ENCODE results near the gene SLC43A2. TPM values are rescaled to one million over a fixed set of nuclear protein-coding genes. Genes with fewer than 3 reads are reported as not detected.

Gene SLC43A2
- total and polyA plus RNA-seq, 10 of the 15 experiments (the other 5 are each of a cell fraction or from before 2014, with no cell fraction given), result 0.03 to 14.0 (median 5.3) TPM

- TF ChIP-seq CUX1 (IDR thresholded peaks at IDR 0.05; ENCODE audit: insufficient replicate concordance, low read depth, low read length) (no peak), MYC (IDR thresholded peaks at IDR 0.05; ENCODE audit: insufficient read depth, insufficient read length, insufficient replicate concordance, low read length, severe bottlenecking) (no peak), GATAD2B (conservative IDR thresholded peaks at IDR 0.05; ENCODE audit: low read depth) (peak; percentile 77), SUPT20H (IDR thresholded peaks at IDR 0.05; ENCODE audit: borderline replicate concordance, control insufficient read depth, low read depth, low read length) (no peak), EZH2 (IDR thresholded peaks at IDR 0.05; ENCODE audit: borderline replicate concordance, control insufficient read depth, low read depth, low read length) (no peak), CREM (IDR thresholded peaks at IDR 0.05; ENCODE audit: low read depth) (no peak), ETV6 (conservative IDR thresholded peaks at IDR 0.05 in 1 of 2, IDR thresholded peaks at IDR 0.05 in 1 of 2; ENCODE audit: borderline replicate concordance in 1 of 2, low read depth in 1 of 2) (no peak), PAX5 (IDR thresholded peaks at IDR 0.05; ENCODE audit: borderline replicate concordance, low read depth, low read length) (no peak), ZNF622 (IDR thresholded peaks at IDR 0.05) (no peak), SRF (IDR thresholded peaks at IDR 0.05; ENCODE audit: low read depth in 2 of 2, low read length in 2 of 2) (no peak), RUNX3 (IDR thresholded peaks at IDR 0.05; ENCODE audit: low read length) (no peak), MYB (IDR thresholded peaks at IDR 0.05; ENCODE audit: borderline replicate concordance, low read depth, low read length) (no peak), BRCA1 (IDR thresholded peaks at IDR 0.05; ENCODE audit: low read depth, low read length) (no peak), TCF7 (IDR thresholded peaks at IDR 0.05; ENCODE audit: borderline replicate concordance) (no peak), DPF2 (IDR thresholded peaks at IDR 0.05) (no peak; the same call in none of the 2 replicates), SMARCA5 (IDR thresholded peaks at IDR 0.05) (peak; percentile 88; the same call in 1 of the 2 replicates), TCF12 (IDR thresholded peaks at IDR 0.05; ENCODE audit: low read depth, low read length) (no peak; the same call in 1 of the 2 replicates), POLR2AphosphoS5 (IDR thresholded peaks at IDR 0.05; ENCODE audit: low read length) (no peak)
- TF ChIP-seq, protein P1, sequence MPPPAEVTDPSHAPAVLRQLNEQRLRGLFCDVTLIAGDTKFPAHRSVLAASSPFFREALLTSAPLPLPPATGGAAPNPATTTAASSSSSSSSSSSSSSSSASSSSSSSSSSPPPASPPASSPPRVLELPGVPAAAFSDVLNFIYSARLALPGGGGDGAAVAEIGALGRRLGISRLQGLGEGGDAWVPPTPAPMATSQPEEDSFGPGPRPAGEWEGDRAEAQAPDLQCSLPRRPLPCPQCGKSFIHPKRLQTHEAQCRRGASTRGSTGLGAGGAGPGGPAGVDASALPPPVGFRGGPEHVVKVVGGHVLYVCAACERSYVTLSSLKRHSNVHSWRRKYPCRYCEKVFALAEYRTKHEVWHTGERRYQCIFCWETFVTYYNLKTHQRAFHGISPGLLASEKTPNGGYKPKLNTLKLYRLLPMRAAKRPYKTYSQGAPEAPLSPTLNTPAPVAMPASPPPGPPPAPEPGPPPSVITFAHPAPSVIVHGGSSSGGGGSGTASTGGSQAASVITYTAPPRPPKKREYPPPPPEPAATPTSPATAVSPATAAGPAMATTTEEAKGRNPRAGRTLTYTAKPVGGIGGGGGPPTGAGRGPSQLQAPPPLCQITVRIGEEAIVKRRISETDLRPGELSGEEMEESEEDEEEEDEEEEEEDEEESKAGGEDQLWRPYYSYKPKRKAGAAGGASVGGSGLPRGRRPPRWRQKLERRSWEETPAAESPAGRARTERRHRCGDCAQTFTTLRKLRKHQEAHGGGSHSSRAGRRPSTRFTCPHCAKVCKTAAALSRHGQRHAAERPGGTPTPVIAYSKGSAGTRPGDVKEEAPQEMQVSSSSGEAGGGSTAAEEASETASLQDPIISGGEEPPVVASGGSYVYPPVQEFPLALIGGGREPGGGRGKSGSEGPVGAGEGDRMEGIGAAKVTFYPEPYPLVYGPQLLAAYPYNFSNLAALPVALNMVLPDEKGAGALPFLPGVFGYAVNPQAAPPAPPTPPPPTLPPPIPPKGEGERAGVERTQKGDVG (CRISPR knock-in tag; IDR thresholded peaks at IDR 0.05), result no peak
- TF ChIP-seq, protein P2, sequence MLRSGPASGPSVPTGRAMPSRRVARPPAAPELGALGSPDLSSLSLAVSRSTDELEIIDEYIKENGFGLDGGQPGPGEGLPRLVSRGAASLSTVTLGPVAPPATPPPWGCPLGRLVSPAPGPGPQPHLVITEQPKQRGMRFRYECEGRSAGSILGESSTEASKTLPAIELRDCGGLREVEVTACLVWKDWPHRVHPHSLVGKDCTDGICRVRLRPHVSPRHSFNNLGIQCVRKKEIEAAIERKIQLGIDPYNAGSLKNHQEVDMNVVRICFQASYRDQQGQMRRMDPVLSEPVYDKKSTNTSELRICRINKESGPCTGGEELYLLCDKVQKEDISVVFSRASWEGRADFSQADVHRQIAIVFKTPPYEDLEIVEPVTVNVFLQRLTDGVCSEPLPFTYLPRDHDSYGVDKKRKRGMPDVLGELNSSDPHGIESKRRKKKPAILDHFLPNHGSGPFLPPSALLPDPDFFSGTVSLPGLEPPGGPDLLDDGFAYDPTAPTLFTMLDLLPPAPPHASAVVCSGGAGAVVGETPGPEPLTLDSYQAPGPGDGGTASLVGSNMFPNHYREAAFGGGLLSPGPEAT (IDR thresholded peaks at IDR 0.05; ENCODE audit: low read depth), result no peak
These were observed 19.7 kb upstream of the SLC43A2 start (continued) for GRCh38 chr17:1648173-1648962.

All from GM12878 (cell line).